ENCODE measurements around the gene PARD3.
"Not testable (repeated sequence)": the region's sequence is repeated elsewhere in the genome, so short reads cannot be mapped to it uniquely, and the experiment has no call there.

The PARD3 gene

DNA sequence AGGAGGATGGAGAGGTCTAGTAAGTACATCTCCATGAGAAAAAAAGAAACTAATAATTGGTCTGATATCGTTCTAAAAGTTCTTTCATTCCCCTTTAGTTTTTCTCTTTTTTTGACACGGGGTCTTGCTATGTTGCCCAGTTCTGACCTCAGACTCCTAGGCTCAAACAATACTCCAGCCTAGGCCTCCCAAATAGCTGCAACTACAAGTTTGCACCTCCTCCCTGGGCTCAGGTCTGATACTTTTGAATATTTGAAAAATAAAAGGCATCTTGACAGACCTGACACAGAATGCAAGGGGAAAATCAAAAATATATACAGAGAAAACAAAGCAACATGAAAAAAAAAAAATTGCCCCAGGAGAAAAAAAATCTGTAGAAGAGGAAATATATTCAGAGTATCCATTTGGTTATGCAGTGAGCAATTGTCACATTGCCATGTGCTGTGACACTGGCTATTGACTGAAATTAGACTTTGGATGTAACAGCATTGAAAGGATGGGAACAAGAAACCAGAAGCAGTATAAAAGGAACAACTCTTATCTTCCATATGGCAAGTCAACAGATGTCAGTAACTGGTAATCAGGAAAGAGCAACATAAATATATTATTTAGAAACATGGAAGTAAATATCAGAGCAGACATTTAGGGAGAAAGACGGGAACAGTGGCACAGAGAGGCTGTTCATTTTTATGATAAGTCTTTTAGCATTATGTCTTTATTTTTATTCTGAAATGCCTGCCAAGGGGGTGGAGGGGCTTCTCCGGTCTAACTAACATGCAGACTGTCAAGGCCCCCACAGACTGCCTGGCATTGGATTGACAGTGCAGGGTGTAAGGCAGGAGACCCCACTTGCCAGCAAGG is 408.4 kb downstream of the PARD3 start:
- DNase-seq = no peak

DNA sequence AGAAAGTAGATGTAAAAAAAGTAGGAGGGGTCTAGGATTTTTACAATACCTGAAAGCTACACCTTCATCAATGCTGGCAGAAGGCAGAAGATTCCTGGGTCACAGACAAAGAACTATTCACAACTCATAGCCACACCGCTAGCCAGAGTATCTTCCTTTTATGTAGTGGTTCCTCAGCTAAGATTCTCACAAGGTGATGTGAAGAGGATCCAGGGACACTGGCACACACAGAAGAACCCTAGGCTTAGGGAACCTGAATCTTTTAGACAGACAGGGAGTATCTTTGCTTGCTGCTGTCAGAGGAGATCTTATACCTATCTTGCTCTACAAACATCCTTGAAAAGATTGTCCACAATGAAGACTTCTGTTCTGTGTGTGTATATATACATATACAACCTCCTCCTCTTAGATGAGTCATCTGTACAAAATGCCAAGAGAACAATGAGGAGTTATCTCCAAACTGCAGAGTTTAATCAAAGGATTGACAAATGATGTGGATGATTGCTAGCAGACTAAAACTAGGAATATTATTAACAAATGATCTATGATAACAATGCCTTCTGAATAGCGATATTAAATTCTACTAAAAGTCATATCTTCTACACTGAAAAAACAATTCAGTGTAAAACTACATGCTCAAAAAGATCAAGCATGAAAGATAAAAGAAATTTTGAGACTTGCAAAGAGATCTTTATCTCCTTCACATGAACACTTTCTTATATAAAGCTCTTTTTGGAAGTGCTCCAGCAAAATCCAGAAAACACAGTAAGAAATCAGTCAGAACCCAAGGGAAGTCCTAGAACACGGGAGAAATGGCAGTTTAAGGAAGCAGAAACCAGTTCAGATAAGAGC is 409.3 kb downstream of the PARD3 start:
- DNase-seq = no peak

- DNase-seq = no peak
Observed at GRCh38 chr10:34403512-34403911, 411.6 kb downstream of the PARD3 start.

- DNase-seq = no peak
Observed at GRCh38 chr10:34400075-34400474, 415.0 kb downstream of the PARD3 start.

- no peak for DNase-seq
Observed at GRCh38 chr10:34399013-34399412, 416.1 kb downstream of the PARD3 start.

DNA sequence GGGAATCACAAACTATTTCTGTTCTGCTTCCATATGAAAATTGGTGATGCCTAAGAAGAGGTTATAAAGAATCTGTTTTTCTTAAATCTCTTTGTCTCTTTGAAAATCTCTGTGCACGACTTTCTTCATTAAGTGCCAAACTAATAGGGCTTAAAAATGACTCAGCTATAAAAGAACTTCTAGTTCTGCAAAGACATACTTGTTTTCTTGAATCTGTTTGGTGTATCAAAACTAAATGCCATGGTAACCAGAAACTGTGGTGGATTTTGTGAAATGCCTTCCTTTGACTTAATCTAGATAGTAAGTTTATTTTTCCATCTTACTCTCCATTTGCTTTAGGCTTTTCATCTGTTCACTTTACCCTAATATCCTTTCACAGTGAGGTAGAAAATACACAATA is 417.8 kb downstream of the PARD3 start:
- DNase-seq = no peak

- no peak for DNase-seq
Observed at GRCh38 chr10:34396663-34397062, 418.4 kb downstream of the PARD3 start.

GRCh38 chr10:34392641-34393170 is 422.4 kb downstream of the PARD3 start:
- DNase-seq = no peak

GRCh38 chr10:34391168-34391567 is 423.9 kb downstream of the PARD3 start:
- not testable (repeated sequence) for DNase-seq

DNA sequence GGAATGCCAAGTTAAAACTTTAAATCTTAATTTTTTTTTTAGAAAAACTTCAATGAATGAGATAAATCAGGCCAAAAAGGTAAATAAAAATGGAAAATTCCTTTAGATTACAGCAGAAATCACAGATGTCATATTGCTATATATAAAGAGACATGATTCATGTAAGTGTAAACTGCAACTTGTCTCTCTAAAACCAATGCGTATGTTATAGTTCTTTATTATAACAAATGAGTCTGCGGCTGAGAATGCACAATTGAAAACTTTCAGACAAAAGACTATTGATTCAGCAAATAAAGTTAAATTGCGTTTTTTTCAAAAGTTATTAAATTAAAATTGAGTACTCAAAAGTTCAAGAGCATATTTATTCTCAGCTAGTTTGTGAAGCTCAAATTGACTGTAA is 425.3 kb downstream of the PARD3 start:
- no peak for DNase-seq

GRCh38 chr10:34386921-34387320 is 428.2 kb downstream of the PARD3 start:
- no peak for DNase-seq

- no peak for DNase-seq
Observed at GRCh38 chr10:34384372-34384771, 430.7 kb downstream of the PARD3 start.

GRCh38 chr10:34382626-34383025 is 432.5 kb downstream of the PARD3 start:
- DNase-seq = no peak

- DNase-seq = no peak
Observed at GRCh38 chr10:34380856-34381255, 434.2 kb downstream of the PARD3 start.

DNA sequence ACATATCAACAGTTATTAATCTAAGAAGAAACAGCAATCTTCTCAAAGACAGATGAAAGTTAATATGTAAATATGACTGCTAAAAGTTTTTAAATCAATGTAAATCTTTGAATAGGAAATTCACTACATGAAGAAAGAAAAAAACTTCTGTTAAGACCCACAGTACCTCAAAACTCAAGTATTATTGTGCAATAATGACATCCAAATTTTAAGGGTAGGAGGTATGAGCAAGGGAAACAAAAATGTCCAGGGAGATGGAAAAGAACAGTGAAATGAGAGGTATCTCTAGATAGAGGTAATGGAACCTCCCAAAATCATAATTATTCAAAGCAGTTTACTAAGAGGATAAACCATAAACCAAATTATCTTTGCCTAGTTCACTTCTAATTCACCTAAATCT is 436.8 kb downstream of the PARD3 start:
- DNase-seq = no peak

- DNase-seq = no peak
Observed at GRCh38 chr10:34377833-34378232, 437.3 kb downstream of the PARD3 start.

DNA sequence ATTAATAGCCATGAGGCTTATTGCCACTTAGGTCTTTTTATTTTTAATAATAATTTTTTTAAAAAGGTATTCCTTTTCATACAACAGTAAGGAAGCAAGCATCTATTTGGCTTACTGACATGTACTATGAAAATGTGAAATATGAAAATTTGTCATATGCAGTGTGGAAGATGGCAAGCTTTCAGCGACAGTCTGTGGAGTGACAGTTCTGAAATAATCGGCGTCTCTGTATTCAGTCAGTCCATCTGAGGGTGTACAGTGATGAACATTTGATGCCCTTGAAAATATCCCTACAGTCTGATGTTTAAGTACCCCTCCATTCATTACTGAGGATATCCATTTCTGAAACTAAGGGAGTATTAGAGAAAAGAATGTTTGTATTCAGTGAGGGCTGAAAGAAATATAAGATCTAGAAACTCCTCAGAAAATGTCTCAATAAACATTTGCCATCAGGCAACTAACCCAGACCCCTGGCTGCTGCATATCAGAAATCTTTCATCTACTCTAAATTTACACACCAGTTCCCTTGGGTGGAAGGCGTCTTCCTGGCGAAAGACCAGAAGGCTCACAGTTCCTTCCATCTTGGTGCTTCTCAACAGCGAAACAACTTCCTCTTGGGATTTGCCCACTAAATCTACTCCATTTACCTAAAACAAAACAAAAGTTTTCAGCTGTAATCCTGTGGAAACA is 440.6 kb downstream of the PARD3 start:
- DNase-seq = no peak

- no peak for DNase-seq
Observed at GRCh38 chr10:34373211-34373610, 441.9 kb downstream of the PARD3 start.

GRCh38 chr10:34372509-34372908 is 442.6 kb downstream of the PARD3 start:
- DNase-seq = no peak

DNA sequence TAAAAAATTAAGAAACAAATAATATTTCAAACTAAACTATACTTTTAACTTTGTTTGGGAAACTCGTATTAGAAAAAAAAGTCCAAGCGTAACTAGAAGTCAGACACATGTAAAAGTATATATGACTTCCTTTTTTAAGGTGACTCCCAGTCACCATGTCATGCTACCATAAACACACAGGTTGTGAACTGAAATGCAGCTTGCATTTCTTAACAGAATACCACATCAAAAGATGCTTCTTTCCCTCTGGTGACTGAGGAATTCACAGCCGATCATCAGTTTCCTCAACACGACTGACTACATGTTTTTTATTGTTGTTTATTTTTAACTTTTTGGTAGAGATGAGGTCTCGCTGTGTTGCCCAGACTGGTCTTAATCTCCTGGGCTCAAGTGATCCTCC is 445.0 kb downstream of the PARD3 start:
- no peak for DNase-seq

DNA sequence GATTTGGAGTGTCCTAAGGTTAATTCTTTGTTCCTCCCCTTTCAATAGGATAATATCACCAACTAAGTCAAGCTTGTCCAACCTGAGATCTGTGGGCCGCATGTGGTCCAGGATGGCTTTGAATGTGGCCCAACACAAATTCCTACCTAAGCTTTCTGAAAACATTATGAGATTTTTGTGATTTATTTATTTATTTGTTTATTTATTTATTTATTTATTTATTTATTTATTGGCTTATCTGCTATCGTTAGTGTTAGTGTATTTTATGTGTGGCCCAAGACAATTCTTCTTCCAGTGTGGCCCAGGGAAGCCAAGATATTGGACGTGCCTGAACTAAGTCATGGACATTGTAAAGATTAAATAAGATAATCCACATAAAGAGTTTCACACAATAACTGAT is 446.0 kb downstream of the PARD3 start:
- no peak for DNase-seq

- no peak for DNase-seq
Observed at GRCh38 chr10:34364253-34365037, 450.7 kb downstream of the PARD3 start.

Data from NCI-H446 treated with DMSO at 0.1 percent for 48 hours (cell line).